COLO829 (cell line): Measurements from ENCODE around the gene LSS.
"Not testable (repeated sequence)": the region's sequence is repeated elsewhere in the genome, so short reads cannot be mapped to it uniquely, and the experiment has no call there.

Experiments
- DNase-seq: peaks from one replicate; pipeline ENCODE4 v3.0.0; 2012; ENCODE audit warnings: low spot score

The LSS gene

GRCh38 chr21:46185716-46186115, 42.9 kb downstream of the LSS start:
- no peak for DNase-seq

DNA sequence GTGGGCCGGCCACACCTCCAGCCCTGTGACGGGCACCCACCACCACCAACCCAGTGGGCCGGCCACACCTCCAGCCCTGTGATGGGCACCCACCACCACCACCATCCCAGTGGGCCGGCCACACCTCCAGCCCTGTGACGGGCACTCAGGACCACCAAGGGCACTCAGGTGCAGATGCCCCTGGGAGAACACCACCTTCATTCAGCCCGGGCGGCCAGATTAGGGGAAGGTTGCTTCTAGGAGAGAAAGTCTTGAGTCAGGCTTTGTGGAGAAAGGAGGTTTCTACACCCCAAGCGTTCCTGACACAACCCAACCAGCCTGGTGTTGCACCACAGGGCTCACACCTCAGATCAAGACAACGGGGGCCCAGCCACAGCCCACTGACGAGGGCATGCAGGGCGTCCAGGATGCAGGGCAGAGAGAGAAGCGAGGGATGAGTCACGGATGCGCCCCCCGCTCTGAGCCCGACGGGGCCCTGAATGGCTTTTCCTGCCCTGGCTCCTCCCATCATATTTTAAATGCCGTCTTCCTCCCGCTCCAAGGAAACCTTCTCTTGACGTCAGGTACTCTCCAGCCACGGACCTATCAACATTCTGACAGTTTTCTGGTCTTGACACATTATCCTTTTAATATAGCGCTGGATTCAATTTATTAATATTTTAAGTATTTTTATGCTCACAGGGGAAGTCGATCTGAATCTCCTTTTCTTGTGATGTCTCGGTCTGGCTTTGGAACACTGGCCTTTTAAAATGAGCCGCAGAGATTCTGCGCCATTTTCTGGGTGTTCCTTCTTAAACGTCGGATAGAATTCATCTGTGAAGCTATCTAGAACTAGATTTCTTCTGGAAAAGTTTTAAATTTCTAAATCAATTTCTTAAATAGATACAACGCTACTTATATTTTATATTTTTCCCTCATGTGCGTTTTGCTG, 43.7 kb downstream of the LSS start:
- no peak for DNase-seq

- DNase-seq: no peak
These were observed 44.5 kb downstream of the LSS start, which contains the start of gene SPATC1L for GRCh38 chr21:46183910-46184624. Gene SPATC1L (minus strand): TSS chr21:46184459. CDS start chr21:46182816, 1,643 bp downstream.

DNA sequence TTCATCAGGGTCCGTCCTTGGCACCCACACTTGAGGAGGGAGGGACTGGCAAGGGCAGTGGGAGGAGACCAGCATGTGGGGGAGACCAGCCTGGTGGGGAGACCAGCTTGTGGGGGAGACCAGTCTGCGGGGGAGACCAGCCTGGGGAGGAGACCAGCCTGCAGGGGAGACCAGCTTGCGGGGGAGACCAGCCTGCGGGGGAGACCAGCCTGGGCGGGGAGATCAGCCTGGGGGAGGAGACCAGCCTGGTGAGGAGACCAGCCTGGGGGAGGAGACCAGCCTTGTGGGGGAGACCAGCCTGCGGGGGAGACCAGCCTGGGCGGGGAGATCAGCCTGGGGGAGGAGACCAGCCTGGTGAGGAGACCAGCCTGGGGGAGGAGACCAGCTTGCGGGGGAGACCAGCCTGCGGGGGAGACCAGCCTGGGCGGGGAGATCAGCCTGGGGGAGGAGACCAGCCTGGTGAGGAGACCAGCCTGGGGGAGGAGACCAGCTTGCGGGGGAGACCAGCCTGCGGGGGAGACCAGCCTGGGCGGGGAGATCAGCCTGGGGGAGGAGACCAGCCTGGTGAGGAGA, 45.2 kb downstream of the LSS start:
- not testable (repeated sequence) for DNase-seq

DNA sequence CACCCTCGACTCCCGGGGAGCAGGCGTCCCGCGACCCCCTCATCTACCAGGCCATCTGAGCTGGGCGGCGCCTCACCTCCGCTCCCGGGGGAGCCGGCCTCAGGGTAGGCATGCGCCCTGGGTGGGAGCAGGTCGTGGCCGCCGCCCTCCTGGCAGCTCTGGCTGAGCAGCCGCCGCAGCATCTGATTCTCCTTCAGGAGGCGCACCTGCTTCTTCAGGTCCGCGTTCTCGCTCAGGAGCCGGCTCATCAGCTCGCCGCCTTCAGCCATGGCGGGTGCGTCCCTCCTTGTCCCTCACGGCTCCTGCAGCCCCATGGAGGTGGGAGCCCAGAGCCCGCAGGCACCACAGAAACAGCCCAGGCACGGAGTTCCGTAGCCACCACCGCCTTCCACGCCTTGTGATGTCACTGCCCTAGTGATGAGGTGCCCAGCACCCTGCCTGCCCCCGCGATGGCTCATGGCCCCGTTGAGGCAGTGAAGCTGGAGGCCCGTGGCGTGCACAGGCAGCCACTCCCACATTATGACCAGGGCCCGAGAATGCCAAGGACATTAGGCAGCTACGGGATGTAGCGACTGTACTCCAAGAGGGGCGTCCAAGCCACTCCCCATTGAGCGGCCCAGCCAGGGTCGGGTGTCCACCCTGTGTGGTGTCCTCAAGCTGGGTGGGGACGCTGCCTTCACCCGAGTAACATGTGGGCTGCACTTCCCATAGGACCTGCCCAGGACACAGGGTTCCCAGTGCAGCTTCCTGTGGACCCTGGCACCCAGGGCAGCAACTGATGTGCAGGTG, 45.8 kb downstream of the LSS start:
- no peak for DNase-seq

DNA sequence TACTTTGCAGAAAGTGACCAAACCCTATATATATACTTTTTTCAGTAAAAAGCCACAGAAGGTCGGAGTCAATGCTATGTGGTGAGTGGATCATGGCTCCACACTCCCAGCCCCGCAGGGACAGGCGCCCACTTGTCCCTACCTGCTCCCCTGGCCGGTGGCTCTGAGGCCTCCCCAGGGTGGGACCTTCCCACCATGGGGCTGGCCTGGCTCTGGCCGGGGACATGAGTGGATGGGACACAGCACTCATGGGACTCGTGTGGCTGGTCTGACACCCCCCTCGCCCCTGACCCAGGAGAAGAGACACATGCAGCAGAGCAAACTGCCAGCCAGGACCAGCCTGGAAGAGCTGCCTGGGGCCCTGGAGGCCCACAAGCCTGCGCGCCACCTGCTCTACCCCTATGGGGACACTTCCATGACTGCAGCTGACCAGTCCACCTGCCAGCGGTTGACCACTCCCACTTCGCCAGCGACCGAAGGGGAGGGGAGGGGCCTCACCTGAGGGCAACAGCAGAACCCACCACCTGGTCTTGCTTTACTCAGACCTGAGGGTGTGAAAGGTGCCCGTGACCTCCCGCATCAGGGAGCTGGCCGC, 46.5 kb downstream of the LSS start:
- no peak for DNase-seq

- no peak for DNase-seq
These were observed 47.1 kb downstream of the LSS start for GRCh38 chr21:46181436-46181835.

DNA sequence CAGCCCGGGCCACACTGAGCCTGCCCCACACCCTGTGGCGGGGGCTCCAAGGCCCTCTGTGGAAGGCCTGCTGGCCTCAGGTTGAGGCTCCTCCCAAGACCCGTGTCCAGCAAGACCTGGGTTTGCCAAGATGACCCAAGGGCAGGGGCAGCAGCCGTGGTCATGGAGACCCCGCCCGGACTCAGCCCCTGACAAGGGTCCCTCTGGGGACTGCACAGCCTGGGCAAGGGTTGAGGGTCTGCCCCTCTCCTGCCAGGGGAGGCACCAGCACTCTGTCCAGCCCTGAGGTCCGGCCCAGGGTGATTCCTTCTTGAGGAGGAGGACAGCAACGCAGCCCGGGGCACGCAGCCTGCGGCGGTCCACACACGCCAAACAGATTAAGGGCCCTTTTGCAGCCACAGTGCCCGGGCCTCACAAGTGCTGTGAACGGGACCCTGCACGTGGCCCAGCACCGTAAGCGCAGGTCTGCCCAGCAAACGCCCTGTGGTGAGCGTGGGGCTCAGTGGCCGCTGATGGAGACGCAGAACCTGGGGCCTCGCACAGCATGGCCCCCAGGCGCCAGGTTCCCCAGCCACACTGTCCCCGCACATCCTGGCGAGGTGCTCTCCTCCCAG, 47.7 kb downstream of the LSS start:
- no peak for DNase-seq

- DNase-seq: no peak
These were observed 48.4 kb downstream of the LSS start for GRCh38 chr21:46180079-46180722.

- DNase-seq: no peak
These were observed 48.9 kb downstream of the LSS start for GRCh38 chr21:46179708-46180078.

DNA sequence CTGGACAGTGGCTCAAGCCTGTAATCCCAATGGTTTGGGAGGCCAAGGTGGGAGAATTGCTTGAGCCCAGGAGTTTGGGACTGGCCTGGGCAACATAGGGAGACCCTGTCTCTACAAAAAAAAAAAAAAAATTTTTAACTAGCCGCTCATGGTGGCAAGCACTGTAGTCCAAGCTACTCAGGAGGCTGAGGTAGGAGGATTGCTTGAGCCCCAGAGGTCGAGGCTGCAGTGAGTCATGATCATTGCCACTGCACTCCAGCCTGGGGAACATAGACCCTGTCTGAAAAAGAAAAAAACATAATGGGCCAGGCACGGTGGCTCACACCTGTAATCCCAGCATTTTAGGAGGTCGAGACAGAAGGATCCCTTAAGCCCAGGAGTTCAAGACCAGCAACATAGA, 49.6 kb downstream of the LSS start:
- no peak for DNase-seq

DNA sequence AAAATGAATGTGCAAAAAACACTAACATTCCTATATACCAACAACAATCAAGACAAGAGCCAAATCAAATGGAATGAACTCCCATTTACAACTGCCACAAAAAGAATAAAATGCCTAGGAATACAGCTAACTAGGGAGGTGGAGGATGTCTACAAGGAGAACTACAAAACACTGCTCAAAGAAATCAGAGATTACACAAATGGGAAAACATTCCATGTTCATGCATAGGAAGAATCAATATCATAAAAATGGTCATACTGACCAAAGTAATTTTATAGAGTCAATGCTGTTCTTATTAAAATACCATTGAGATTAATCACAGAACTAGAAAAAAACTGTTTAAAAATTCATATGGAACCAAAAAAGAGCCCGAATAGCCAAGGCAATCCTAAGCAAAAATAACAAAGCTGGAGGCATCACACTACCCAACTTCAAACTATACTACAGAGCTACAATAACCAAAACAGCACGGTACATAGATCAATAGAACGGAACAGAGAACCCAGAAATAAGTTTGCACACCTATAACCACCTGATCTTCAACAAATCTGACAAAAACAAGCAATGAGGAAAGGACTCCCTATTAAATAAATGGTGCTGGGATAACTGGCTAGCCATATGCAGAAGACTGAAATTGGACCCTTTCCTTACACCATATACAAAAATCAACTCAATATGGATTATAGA, 52.0 kb downstream of the LSS start:
- DNase-seq: not testable (repeated sequence)

DNA sequence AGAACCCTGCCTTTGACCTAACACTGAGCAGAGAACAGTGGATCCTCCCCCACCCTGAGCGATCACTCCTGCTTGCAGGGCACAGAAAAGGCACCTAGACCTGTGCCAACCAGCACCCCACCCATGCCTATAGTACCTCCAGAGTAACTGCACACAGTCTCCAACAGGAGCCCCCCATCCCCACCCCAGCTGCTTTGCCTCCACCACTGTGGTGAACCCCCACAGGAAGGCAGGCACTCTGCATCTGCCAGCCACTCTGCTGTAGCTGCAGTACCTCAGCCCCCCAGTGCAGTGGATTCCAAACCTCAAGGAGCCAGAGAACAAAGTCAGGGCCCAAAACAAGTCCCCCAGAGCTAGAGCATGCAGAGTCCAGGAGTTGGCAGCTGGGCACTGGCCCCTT, 55.0 kb downstream of the LSS start:
- DNase-seq: no peak

- DNase-seq: no peak
These were observed 55.6 kb downstream of the LSS start for GRCh38 chr21:46172863-46173528.

GRCh38 chr21:46171996-46172862, 56.3 kb downstream of the LSS start:
- DNase-seq: no peak

- no peak for DNase-seq
These were observed 57.0 kb downstream of the LSS start for GRCh38 chr21:46171585-46171984.

- not testable (repeated sequence) for DNase-seq
These were observed 58.0 kb downstream of the LSS start for GRCh38 chr21:46170436-46171193.
